Muscle of arm (tissue), 14 donors: ENCODE results near the gene ATG10. TPM values are rescaled to one million over a fixed set of nuclear protein-coding genes. Genes with fewer than 3 reads are reported as not detected.
"Not testable (repeated sequence)": the region's sequence is repeated elsewhere in the genome, so short reads cannot be mapped to it uniquely, and the experiment has no call there.

ENCODE experiments used
- DNase-seq: peaks from one replicate; pipeline ENCODE4 v3.0.0-alpha.2; 2013
- long read RNA-seq, 11 donors: transcript quantifications; one replicate each; lab custom pipeline, GENCODE V29; 2026
- polyA plus RNA-seq, 12 donors: library from polyadenylated mRNA; unstranded; fragments of 120-200 nt; gene quantifications; one replicate each; pipeline ENCODE4 v1.2.1, GENCODE V29; 2013; ENCODE audit not compliant: insufficient read length in 12 of 12

ATG10 gene
- polyA plus RNA-seq: 10 to 100 TPM in 5 of 12 donors, 1 to 10 TPM in 5, not detected in 2; 6.8 to 12.0 (median 9.6) TPM
- long read RNA-seq, donor 1, partial matches to known transcripts: 6,919 of 11,631 reads
- long read RNA-seq, donor 1, other reads (novel, unspliced or antisense): 4,711 of 11,631 reads
- long read RNA-seq, donor 2, partial matches to known transcripts: 12,523 of 13,118 reads
- long read RNA-seq, donor 2, other reads (novel, unspliced or antisense): 592 of 13,118 reads
- long read RNA-seq, donor 3, partial matches to known transcripts: 4,861 of 4,960 reads
- long read RNA-seq, donor 3, other reads (novel, unspliced or antisense): 97 of 4,960 reads
- long read RNA-seq, donor 4, partial matches to known transcripts: 4,011 of 4,091 reads
- long read RNA-seq, donor 4, other reads (novel, unspliced or antisense): 78 of 4,091 reads
- long read RNA-seq, donor 5, partial matches to known transcripts: 14,410 of 15,103 reads
- long read RNA-seq, donor 5, other reads (novel, unspliced or antisense): 692 of 15,103 reads
- long read RNA-seq, donor 6, partial matches to known transcripts: 5,313 of 5,477 reads
- long read RNA-seq, donor 6, other reads (novel, unspliced or antisense): 162 of 5,477 reads
- long read RNA-seq, donor 7, partial matches to known transcripts: 2,601 of 4,527 reads
- long read RNA-seq, donor 7, other reads (novel, unspliced or antisense): 1,924 of 4,527 reads
- long read RNA-seq, donor 8, partial matches to known transcripts: 5,171 of 10,316 reads
- long read RNA-seq, donor 8, other reads (novel, unspliced or antisense): 5,141 of 10,316 reads
- long read RNA-seq, donor 9, partial matches to known transcripts: 6,483 of 6,735 reads
- long read RNA-seq, donor 9, other reads (novel, unspliced or antisense): 251 of 6,735 reads
- long read RNA-seq, donor 10, partial matches to known transcripts: 4,327 of 8,390 reads
- long read RNA-seq, donor 10, other reads (novel, unspliced or antisense): 4,060 of 8,390 reads
- long read RNA-seq, donor 11, partial matches to known transcripts: 9,648 of 9,819 reads
- long read RNA-seq, donor 11, other reads (novel, unspliced or antisense): 169 of 9,819 reads

- peak; percentile 96 for DNase-seq
Measured at GRCh38 chr5:81971712-81972491, at the start of gene ATG10. ATG10 (plus strand) TSS chr5:81972023; CDS start chr5:81987571, 15,548 bp downstream.

GRCh38 chr5:81922854-81923279 lies 49.0 kb upstream of the ATG10 start:
- DNase-seq: no peak

- DNase-seq: no peak
Measured at GRCh38 chr5:81924442-81924841, 47.4 kb upstream of the ATG10 start.

GRCh38 chr5:81925009-81925408 lies 46.8 kb upstream of the ATG10 start:
- DNase-seq: no peak

- no peak for DNase-seq
Measured at GRCh38 chr5:81925981-81926380, 45.8 kb upstream of the ATG10 start.

- DNase-seq: no peak
Measured at GRCh38 chr5:81936066-81936465, 35.8 kb upstream of the ATG10 start.

- no peak for DNase-seq
Measured at GRCh38 chr5:81936750-81937149, 35.1 kb upstream of the ATG10 start.

GRCh38 chr5:81942746-81943145 lies 29.1 kb upstream of the ATG10 start:
- no peak for DNase-seq

GRCh38 chr5:81948349-81948748 lies 23.5 kb upstream of the ATG10 start:
- no peak for DNase-seq

GRCh38 chr5:81949462-81949861 lies 22.4 kb upstream of the ATG10 start:
- no peak for DNase-seq

- DNase-seq: no peak
Measured at GRCh38 chr5:81950996-81951395, 20.8 kb upstream of the ATG10 start.

GRCh38 chr5:81954796-81955195 lies 17.0 kb upstream of the ATG10 start:
- not testable (repeated sequence) for DNase-seq

- not testable (repeated sequence) for DNase-seq
Measured at GRCh38 chr5:81958129-81958528, 13.7 kb upstream of the ATG10 start.

- no peak for DNase-seq
Measured at GRCh38 chr5:81961651-81962440, 10.0 kb upstream of the ATG10 start.

- DNase-seq: no peak
Measured at GRCh38 chr5:81963544-81963943, 8.3 kb upstream of the ATG10 start.

GRCh38 chr5:81965524-81965923 lies 6.3 kb upstream of the ATG10 start:
- no peak for DNase-seq

- DNase-seq: no peak
Measured at GRCh38 chr5:81969226-81969625, 2.6 kb upstream of the ATG10 start.

GRCh38 chr5:81969912-81970311 lies 1.9 kb upstream of the ATG10 start:
- no peak for DNase-seq

GRCh38 chr5:81971111-81971711 lies 612 bp upstream of the ATG10 start:
- DNase-seq: no peak

- no peak for DNase-seq
Measured at GRCh38 chr5:81972492-81972783, 615 bp downstream of the ATG10 start.
